ENCODE data around the gene FAF1.
"Not testable (repeated sequence)": the region's sequence is repeated elsewhere in the genome, so short reads cannot be mapped to it uniquely, and the experiment has no call there.

Gene FAF1

DNA sequence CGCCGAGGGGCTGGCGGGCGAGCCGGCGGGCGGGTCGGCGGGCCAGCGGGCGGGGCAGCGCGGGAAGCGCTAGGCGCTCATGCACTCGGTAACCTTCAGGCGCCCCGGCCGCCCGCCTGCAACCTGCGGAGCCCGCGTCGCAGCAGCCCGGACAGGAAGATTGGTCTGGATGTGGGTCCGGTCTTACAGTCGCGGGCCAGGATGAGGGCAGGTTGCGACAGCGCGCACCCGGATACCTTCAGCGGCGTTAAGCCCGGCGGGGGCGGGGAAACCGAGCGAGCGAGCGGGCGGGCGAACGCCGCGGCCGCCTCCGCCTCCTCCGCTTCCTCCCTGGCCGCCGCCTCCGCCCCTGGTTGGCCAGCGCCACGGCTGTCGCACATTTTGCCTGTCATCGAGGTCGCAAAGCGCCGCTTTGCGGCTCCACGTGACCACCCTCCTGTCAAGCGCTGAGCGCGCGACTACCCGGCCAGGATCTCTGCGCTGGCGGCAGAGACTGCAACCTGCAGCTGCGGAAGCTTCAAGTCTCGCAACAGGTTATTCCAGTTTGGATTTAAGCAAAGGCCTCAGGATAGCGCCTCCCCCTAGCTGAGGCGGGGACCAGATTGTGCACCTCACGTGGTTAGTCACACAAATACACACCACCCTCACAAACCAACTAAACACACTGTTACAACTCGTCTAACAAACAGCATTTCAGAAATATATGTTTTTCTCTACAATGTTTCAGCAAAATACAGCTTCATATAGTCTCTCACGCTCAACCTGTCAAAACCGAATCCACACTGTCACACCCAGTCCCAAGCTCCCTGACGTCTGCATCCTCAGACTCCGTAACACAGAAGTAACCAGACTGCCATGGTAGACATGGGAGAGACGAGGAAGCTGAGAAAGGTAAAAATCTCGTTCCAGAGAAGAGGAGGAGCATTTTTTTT lies at the start of gene FAF1:
TSS of gene FAF1 (minus strand) at position 355 of the 932 bp plus-strand sequence. CDS start 456 bp downstream, outside the sequence.
- peak; percentile 71 for DNase-seq

GRCh38 chr1:51009381-51009780 lies 49.3 kb upstream of the FAF1 start:
- DNase-seq: no peak

GRCh38 chr1:51005549-51005948 lies 45.5 kb upstream of the FAF1 start:
- not testable (repeated sequence) for DNase-seq

DNA sequence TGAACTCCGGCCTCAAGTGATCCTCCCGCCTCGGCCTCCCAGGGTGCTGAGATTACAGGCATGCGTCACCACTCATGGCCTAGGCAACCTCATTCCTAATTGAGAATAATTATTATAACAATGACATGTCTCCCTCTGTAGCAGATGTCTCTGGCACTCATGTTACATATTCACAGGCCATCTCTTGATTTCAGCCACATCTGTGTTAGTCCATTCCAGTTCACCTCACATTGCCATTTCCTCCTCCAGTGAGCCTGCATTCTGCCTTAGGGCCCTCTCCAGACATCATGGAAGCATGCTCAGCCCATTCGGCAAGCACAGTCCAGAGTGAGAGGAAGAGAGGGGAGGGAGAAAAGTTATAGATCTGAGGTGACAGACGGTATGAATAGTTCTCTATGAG lies 42.4 kb upstream of the FAF1 start:
- DNase-seq: no peak

DNA sequence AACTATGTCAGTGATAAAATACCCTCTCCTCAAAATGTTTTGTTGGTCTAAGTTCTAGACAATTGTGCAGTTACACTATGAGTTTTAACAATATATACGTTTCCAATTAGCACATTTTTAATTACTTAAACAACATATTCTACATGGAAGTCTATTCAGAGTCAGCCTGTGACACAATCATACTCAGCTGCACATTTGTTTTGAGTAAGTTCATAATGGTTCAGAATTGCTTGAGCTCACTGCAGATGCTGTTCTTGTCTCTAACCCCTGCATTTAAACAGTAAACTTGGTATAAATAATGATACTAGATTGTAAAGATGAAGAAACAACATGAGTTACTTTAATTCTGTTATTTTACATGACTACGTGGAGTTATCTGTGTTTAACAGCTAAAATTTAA lies 40.6 kb upstream of the FAF1 start:
- DNase-seq: no peak

- no peak for DNase-seq
These were observed 40.1 kb upstream of the FAF1 start for GRCh38 chr1:51000160-51000559.

DNA sequence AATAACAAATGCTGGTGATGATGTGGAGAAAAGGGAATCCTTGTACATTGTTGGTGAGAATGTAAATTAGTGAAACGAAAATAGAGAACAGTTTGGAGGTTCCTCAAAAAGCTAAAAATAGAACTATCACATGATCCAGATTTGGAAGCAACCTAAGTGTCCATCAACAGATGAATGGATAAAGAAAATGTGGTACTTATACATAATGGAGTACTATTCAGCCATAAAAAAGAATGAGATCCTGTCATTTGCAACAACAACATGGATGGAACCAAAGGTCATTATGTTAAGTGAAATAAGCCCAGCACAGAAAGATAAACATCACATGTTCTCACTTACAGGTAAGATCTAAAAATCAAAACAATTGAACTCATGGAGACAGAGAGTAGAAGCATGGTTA lies 39.3 kb upstream of the FAF1 start:
- DNase-seq: not testable (repeated sequence)

- DNase-seq: no peak
These were observed 36.0 kb upstream of the FAF1 start for GRCh38 chr1:50996083-50996482.

DNA sequence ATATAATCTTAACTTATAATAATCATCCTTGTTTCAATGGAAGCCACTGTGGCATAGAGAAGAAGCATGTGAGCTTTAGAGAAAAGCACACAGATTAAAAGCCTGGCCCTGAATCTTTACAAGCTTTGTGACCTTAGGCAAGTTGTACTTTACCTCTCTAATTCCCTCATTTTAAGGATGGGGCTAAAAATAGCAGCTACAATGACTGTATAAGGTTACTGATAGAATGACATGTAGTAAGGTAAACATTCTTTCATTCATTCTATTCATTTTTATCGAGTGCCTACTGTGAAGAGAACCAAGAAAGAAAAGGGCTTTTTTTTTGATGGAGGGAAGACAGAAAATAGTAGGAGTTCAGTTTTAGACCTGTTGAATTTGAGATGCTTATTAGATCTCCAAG lies 35.6 kb upstream of the FAF1 start:
- DNase-seq: no peak

DNA sequence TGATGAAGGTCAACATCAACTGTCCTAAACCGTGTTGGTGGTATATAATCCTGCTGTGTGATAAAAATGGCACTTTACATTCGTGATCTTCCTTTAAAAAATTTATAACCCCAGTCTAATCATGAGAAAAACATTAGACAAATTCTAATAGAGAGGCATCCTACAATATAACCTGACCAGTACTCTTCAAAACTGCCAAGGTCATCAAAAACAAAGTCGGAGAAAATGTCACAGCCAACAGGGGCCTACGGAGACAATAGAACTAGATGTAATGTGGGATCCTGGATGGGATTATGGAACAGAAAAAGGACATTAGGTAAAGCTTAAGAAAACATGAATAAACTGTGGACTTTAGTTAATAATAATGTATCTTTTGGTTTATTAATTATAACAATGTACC lies 34.9 kb upstream of the FAF1 start:
- DNase-seq: no peak

- DNase-seq: no peak
These were observed 33.6 kb upstream of the FAF1 start for GRCh38 chr1:50993645-50994044.

GRCh38 chr1:50992532-50993318 lies 32.7 kb upstream of the FAF1 start:
- DNase-seq: no peak

- DNase-seq: no peak
These were observed 29.6 kb upstream of the FAF1 start for GRCh38 chr1:50989694-50990093.

DNA sequence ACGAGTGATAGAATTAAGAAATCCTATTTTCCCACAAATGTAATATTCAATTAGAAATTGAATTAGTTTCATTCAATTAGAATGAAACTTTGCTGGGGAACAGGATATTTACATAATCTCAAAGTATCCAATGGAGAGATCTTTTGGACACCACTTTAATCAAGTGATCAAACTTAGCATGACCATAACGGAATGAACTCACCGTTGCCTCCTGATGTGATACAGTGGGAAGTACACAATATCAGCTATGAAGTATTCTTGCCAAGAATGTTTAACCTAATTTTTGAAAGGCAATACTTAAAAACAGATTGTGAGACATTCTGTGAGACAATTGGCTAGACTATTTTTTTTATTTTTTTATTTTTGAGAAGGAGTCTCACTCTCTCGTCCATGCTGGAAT lies 26.6 kb upstream of the FAF1 start:
- no peak for DNase-seq

DNA sequence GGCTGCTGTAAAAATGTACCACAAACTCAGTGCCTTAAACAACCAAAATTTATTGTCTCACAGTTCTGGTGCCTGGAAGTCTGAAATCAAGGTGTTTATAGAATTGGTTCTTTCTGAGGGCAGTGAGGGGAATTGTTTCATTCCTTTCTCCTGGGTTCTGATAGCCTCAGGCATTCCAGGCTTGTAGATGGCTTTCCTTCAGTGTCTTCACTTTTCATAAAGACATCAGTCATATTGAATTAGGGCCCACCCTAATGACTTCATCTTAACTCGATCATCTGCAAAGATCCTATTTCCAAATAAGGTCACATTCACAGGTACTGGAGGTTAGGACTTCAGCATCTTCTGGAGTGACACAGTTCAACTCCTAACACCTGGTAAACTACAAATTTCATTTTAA lies 25.0 kb upstream of the FAF1 start:
- no peak for DNase-seq

DNA sequence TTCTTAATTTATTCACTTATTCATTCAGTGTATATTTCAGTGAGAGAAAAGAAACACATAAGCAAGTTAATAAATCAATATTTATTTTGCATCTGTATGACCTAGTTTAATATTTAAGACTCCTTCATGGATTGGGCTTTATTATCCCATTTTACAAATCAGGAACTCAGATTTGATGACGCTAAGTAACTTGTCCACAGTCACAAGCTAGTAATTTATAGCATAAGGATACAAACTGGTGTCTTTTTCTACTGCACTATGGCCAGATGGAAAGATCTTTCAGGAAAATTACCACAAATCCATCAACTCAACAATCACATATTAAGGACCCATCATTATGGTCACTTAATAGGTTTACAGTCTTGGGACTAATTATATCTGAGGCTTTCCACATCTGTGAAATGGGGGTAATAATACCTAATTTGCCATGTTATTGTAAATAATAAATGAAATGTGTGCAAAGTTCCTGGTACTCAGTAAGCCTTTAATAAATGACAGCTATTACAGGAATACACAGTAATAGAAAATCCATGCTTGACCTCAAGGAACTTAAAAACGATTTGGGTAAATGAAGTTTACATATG lies 23.2 kb upstream of the FAF1 start:
- DNase-seq: no peak

DNA sequence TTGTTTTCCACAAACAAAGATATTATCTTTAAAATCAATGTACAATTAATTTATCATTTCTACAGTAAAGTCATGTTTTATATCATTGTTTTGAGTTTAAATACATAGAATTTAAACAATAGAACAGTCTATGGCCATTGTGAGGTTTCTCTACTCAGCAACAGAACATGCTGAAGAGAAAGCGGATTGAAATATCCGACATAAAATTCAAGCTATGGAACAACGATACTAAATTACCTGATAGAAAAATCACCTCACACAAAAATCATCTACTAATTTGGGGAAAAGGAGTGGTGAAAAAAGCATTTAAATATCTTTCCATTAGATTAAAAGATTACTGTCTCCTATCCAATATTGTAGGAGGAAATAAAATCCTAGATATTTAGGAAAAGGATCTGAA lies 22.5 kb upstream of the FAF1 start:
- DNase-seq: no peak

- no peak for DNase-seq
These were observed 21.7 kb upstream of the FAF1 start for GRCh38 chr1:50981741-50982140.

DNA sequence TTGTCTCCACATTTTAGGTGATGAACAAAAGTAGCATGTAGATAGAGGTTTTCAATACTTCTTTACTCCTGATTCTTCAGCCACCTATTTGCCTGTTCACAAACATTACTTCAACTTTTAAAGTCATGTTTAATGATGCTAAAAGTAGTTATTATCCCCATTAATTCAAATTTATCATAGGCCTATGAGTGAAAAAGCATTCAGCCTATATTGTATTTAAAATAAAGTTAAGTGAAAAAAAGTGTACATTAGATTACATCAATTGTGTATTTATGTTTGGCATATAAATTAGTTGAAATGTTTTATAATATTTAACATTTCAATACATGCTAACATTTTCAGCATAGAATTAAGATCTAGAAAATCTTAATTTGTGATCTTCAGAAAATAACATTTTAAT lies 20.4 kb upstream of the FAF1 start:
- DNase-seq: no peak

DNA sequence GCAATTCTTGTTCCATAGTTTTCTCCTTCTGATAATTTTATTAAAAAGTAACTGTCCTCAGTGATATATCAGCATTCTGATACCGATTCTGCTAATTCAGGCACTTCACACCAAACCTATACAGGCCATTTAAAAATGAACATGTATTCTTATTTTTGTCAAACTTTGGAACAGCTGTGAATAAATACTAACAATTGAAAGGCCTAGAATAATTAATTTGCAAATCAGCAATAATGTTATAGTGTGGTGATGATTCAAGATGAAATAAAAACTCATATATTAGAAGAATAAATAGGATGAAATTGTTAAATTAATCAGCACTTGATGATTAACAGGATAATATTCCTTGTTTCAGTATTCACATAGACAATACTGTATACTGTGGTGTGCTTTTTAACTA lies 19.9 kb upstream of the FAF1 start:
- DNase-seq: no peak

DNA sequence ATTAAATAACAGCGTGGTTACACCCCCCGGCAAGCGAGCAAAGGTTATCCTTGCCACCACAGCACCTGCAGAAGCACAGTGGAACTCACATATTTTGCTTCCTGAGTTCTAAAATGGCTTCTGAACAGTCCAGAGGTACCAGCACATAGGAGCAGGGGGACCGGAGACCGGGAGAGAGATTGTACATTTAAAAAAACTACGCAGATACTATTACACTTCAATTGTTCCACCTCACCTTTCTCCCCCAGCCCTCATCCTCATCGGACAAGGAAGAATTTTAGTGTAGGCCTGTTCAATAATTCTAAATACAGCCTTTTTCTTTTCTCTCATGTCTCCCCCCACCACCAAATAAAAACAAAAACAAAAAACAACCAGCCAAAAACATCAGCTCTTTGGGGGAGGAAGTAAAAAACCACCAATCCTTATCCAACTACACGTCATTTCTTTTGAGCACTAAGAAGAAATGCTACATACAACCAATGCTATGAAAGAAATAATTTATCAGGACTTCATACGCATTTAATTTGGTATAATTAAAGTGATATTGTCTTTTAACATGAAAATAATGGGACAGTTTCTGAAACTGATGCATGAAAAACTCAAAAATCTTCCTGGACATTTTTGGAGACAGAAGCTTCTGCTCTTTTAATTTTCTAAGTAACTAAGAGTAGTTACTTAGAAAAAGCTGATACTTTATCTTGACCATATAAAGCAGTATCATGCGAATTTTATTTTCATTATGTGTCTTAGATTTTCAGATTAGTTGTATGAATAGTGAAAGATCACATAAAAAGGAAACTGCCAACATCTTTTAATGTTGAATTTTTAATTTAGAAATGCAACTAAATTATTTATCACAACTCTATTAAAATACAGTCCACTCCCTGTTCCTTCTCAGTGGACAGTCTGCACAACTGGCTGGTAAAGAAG lies 19.1 kb upstream of the FAF1 start:
- DNase-seq: no peak

GRCh38 chr1:50978144-50978851 lies 18.2 kb upstream of the FAF1 start:
- DNase-seq: no peak
